Astrocyte (in vitro differentiated cells and primary cell): ENCODE data around the gene VAC14. TPM values are rescaled to one million over a fixed set of nuclear protein-coding genes. Genes with fewer than 3 reads are reported as not detected.
A peak's percentile ranks its signal among the peaks of the same experiment; 100 is the strongest.

Source experiments
- DNase-seq: peaks from one replicate; pipeline ENCODE4 v3.0.0-alpha.2; 2010; ENCODE audit warnings: low read depth
- FAIRE-seq: peaks from 2 replicates; lab custom pipeline; 2011; peaks lifted over from hg19 to GRCh38; lab: Jason Lieb, UNC
- H2AFZ ChIP-seq: 2 replicates; pipeline ENCODE4 v1.6.0; 2012; ENCODE audit warnings: low read depth, low read length, inconsistent platforms
- H3K27ac ChIP-seq: 2 replicates; pipeline ENCODE4 v1.5.1; 2011; ENCODE audit warnings: low read depth, low read length, inconsistent platforms
- H3K27me3 ChIP-seq: 2 replicates; pipeline ENCODE4 v1.6.0; 2011; ENCODE audit warnings: low read length, inconsistent platforms; ENCODE audit not compliant: insufficient read depth
- H3K36me3 ChIP-seq: 2 replicates; pipeline ENCODE4 v1.5.1; 2011; ENCODE audit warnings: low read length, inconsistent platforms; ENCODE audit not compliant: insufficient read depth
- H3K4me1 ChIP-seq: 2 replicates; pipeline ENCODE4 v1.5.1; 2011; ENCODE audit warnings: low read length, inconsistent platforms; ENCODE audit not compliant: insufficient read depth
- H3K4me2 ChIP-seq: 2 replicates; pipeline ENCODE4 v1.6.0; 2012; ENCODE audit warnings: low read length, inconsistent platforms
- H3K4me3 ChIP-seq: 2 replicates; pipeline ENCODE4 v1.5.1; 2011; ENCODE audit warnings: low read depth, mild to moderate bottlenecking, low read length, inconsistent platforms; ENCODE audit not compliant: insufficient read depth
- H3K79me2 ChIP-seq: 2 replicates; pipeline ENCODE4 v1.6.0; 2012; ENCODE audit warnings: mild to moderate bottlenecking, low read length, inconsistent platforms; ENCODE audit not compliant: insufficient read depth
- H3K9ac ChIP-seq: 2 replicates; pipeline ENCODE4 v1.6.0; 2012; ENCODE audit warnings: mild to moderate bottlenecking, low read length, inconsistent platforms
- H3K9me3 ChIP-seq: 2 replicates; pipeline ENCODE4 v1.5.1; 2012; ENCODE audit warnings: low read depth, mild to moderate bottlenecking, low read length, inconsistent platforms; ENCODE audit not compliant: insufficient read depth
- H4K20me1 ChIP-seq: 2 replicates; pipeline ENCODE4 v1.6.0; 2012; ENCODE audit warnings: low read length, inconsistent platforms; ENCODE audit not compliant: insufficient read depth
- H3K27ac Mint-ChIP-seq: one replicate; pipeline ENCODE4 v1.8.0; 2021; ENCODE audit warnings: mild to moderate bottlenecking, mixed read lengths; ENCODE audit not compliant: unreplicated experiment
- H3K27me3 Mint-ChIP-seq: one replicate; pipeline ENCODE4 v1.8.0; 2021; ENCODE audit warnings: low read depth, mixed read lengths; ENCODE audit not compliant: unreplicated experiment
- H3K36me3 Mint-ChIP-seq: one replicate; pipeline ENCODE4 v1.8.0; 2021; ENCODE audit warnings: low read depth, mixed read lengths; ENCODE audit not compliant: unreplicated experiment
- H3K4me1 Mint-ChIP-seq: one replicate; pipeline ENCODE4 v1.8.0; 2021; ENCODE audit warnings: low read depth, mixed read lengths; ENCODE audit not compliant: unreplicated experiment
- H3K4me3 Mint-ChIP-seq: one replicate; pipeline ENCODE4 v1.8.0; 2021; ENCODE audit warnings: mild to moderate bottlenecking, moderate library complexity, mixed read lengths; ENCODE audit not compliant: unreplicated experiment
- H3K9me3 Mint-ChIP-seq: one replicate; pipeline ENCODE4 v1.8.0; 2021; ENCODE audit warnings: mild to moderate bottlenecking, mixed read lengths; ENCODE audit not compliant: unreplicated experiment
- CTCF ChIP-seq: IDR thresholded peaks from 2 replicates; pipeline ENCODE4 v1.5.1; 2011; ENCODE audit warnings: low read depth, mild to moderate bottlenecking, inconsistent platforms, low read length, moderate library complexity; ENCODE audit not compliant: insufficient read depth
- EZH2 ChIP-seq: IDR thresholded peaks from 2 replicates; pipeline ENCODE4 v1.6.1; 2012; ENCODE audit warnings: mild to moderate bottlenecking, low read length, inconsistent platforms; ENCODE audit not compliant: insufficient read depth
- total RNA-seq: library from RNA; stranded (reverse); gene quantifications from 2 replicates; pipeline ENCODE4 v1.2.1, GENCODE V29; 2021

The VAC14 gene
- total RNA-seq, 1 donor from 2014 or later, result 27.8 TPM

GRCh38 chr16:70694088-70694867 is 106.7 kb downstream of the VAC14 start:
- H4K20me1 ChIP-seq, result no peaks in the 10 kb centered on the region
- no peaks in the 10 kb centered on the region for H3K9me3 ChIP-seq
- Mint-ChIP-seq H3K36me3 (peaks cover 10% of the 10 kb centered on the region), H3K9me3 (peaks cover 3% of the 10 kb centered on the region), H3K4me1 (peaks cover 19% of the 10 kb centered on the region), H3K27me3 (no peaks in the 10 kb centered on the region), H3K27ac (no peak overlapping the region), H3K4me3 (no peak overlapping the region)
- H3K79me2 ChIP-seq, result no peaks in the 10 kb centered on the region
- DNase-seq (peak; percentile 74), FAIRE-seq (peak; percentile 87)
- no peak overlapping the region for H3K4me3 ChIP-seq
- no peak overlapping the region for H2AFZ ChIP-seq
- peak overlapping the region; percentile 40 for H3K9ac ChIP-seq
- peak overlapping the region; percentile 64 for H3K4me2 ChIP-seq
- H3K27ac ChIP-seq, result peak overlapping the region; percentile 11
- TF ChIP-seq EZH2 (no peak), CTCF (no peak)
- H3K4me1 ChIP-seq, result peaks cover 45% of the 10 kb centered on the region
- H3K27me3 ChIP-seq, result no peaks in the 10 kb centered on the region
- no peaks in the 10 kb centered on the region for H3K36me3 ChIP-seq

GRCh38 chr16:70692873-70693671 is 107.9 kb downstream of the VAC14 start:
- H3K27ac Mint-ChIP-seq, result peak overlapping the region; percentile 77
- Histone ChIP-seq H3K4me2 (peak overlapping the region; percentile 64), H3K27ac (peak overlapping the region; percentile 11), H3K4me1 (peaks cover 53% of the 10 kb centered on the region), H3K36me3 (no peaks in the 10 kb centered on the region), H3K4me3 (no peak overlapping the region), H3K27me3 (no peaks in the 10 kb centered on the region), H3K9ac (peak overlapping the region; percentile 40), H3K79me2 (no peaks in the 10 kb centered on the region), H2AFZ (no peak overlapping the region), H3K9me3 (no peaks in the 10 kb centered on the region), H4K20me1 (no peaks in the 10 kb centered on the region)
- H3K4me3 Mint-ChIP-seq, result peak overlapping the region; percentile 34
- no peaks in the 10 kb centered on the region for H3K9me3 Mint-ChIP-seq
- H3K36me3 Mint-ChIP-seq, result peaks cover 6% of the 10 kb centered on the region
- TF ChIP-seq EZH2, result no peak
- no peak for TF ChIP-seq CTCF
- DNase-seq (no peak), FAIRE-seq (no peak)
- H3K27me3 Mint-ChIP-seq, result no peaks in the 10 kb centered on the region
- H3K4me1 Mint-ChIP-seq, result peaks cover 26% of the 10 kb centered on the region
